Measurements from ENCODE around the gene ABCF3.
A peak's percentile ranks its signal among the peaks of the same experiment; 100 is the strongest.

ABCF3 gene

DNA sequence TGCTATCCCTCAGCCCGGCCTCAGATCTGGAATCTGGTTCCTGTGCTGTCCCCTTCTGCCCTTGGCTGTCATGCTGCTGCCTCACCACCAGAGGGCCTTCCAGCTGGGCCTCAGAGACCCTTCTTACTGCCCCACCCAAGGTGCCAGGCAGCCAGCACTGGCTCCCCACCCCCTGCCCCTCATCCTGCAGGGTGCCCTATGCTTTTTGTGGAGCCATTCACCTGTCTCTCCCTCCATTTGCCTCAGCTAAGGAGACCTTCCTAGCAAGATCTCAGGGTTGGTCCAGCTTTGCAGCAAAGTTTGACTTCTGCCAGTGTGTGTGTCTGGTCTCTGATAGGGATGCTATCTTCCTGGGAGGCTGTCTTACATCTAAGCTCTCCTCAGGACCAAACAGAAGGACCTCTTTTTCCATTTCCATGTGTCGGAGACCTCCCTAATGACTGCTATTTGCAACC is 41.5 kb downstream of the ABCF3 start:
- H3K27ac ChIP-seq = no peak overlapping the region
- no peak for TF ChIP-seq ZFX (IDR thresholded peaks at IDR 0.05)
- TF ChIP-seq, protein P1, sequence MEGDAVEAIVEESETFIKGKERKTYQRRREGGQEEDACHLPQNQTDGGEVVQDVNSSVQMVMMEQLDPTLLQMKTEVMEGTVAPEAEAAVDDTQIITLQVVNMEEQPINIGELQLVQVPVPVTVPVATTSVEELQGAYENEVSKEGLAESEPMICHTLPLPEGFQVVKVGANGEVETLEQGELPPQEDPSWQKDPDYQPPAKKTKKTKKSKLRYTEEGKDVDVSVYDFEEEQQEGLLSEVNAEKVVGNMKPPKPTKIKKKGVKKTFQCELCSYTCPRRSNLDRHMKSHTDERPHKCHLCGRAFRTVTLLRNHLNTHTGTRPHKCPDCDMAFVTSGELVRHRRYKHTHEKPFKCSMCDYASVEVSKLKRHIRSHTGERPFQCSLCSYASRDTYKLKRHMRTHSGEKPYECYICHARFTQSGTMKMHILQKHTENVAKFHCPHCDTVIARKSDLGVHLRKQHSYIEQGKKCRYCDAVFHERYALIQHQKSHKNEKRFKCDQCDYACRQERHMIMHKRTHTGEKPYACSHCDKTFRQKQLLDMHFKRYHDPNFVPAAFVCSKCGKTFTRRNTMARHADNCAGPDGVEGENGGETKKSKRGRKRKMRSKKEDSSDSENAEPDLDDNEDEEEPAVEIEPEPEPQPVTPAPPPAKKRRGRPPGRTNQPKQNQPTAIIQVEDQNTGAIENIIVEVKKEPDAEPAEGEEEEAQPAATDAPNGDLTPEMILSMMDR (conservative IDR thresholded peaks at IDR 0.05) = peak; percentile 97

- no peak overlapping the region for H3K27ac ChIP-seq
- no peak for TF ChIP-seq ZFX (IDR thresholded peaks at IDR 0.05)
- TF ChIP-seq, protein P1 (conservative IDR thresholded peaks at IDR 0.05) = no peak
Observed at GRCh38 chr3:184228376-184229137, 42.6 kb downstream of the ABCF3 start.

DNA sequence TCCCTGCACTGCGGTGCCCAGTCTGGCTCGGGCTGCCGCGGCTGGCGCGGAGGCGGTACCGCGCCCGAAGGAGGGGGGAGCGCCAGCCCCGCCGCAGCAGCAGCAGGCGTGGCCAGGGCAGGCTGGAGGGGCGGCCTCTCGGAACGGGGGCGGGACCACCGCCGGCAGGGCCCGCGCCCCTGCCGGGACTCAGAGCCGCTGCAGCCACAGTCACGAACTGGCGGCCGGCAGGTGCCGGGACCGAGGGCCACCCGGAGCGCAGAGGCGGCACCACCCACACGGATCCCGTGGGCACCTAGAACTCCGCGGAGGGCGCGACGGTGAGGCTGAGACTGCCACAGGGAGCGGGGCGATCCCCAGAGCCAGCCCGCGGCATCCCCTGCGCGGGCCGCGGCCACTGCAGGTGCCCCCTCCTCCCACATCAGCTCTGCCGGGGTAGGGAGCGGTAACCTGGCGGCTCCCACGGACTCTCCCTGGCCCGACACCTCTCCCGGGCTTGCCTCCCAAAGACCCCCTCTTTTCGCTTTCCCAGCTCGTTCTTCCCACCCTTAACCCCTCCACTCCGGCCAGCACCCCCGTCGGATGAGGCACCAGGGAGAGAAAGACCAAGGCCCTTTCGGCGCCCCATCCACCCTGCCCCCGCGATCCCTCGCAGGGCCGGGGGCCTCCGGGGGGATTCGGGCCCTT is 43.5 kb downstream of the ABCF3 start, which contains the start of gene VWA5B2:
VWA5B2 (plus strand) TSS at position 192 of the 687 bp plus-strand sequence. CDS start 944 bp downstream, outside the sequence.
- H3K27ac ChIP-seq = peak within 1 kb of the TSS; percentile 1; the same call in 1 of the 2 replicates
- no peak for TF ChIP-seq ZFX (IDR thresholded peaks at IDR 0.05)
- TF ChIP-seq, protein P1 (conservative IDR thresholded peaks at IDR 0.05) = no peak; the same call in 1 of the 2 replicates

GRCh38 chr3:184230081-184230602 is 44.1 kb downstream of the ABCF3 start:
- peak overlapping the region; percentile 1; the same call in 1 of the 2 replicates for H3K27ac ChIP-seq
- no peak for TF ChIP-seq ZFX (IDR thresholded peaks at IDR 0.05)
- TF ChIP-seq, protein P1 (conservative IDR thresholded peaks at IDR 0.05) = no peak

DNA sequence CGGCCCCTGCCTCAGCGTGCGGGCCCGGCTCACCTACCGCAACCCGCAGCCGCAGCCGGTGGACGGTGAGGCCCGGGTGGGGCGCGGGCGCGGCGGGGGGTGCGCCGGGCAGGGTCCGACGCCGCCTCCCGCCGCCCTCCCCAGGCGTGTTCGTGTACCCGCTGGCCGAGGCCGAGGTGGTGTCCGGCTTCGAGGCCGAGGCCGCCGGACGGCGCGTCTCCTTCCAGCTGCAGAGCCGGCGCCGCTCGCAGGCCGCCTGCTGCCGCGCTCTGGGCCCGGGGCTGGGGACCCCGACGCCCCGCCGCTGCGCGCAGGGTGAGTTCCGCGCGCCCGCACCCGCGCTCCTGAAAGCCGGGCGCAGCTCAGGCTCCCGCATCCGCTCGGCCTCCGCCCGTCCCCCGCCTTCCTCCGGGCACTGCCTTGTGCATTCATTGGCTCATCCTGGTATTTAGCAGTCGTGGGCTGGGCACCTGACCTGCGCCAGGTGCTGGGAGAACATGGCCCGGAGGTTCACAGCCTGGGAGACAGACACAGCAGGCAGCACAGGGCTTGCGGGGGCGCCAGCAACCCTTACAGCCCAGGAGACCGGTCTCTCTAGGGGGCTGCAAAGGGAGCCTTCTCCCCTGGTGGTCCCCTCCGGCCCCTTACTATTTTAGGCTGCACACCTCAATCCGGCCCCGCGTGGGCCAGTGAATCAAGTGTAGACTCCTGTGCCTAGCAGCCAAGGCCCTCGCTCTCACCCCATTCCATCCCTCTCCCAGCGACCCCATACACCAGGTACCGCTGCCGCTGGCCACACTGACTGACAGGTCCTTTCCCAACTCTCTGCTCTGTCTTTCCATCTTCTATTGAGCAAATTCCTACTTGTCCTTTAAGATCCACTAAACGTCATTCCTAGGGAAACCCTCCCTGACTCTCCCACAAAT is 44.9 kb downstream of the ABCF3 start:
- TF ChIP-seq, protein P1 (conservative IDR thresholded peaks at IDR 0.05) = no peak
- TF ChIP-seq ZFX (IDR thresholded peaks at IDR 0.05) = peak; percentile 51; the same call in 1 of the 2 replicates
- peak overlapping the region; percentile 1; the same call in 1 of the 2 replicates for H3K27ac ChIP-seq

DNA sequence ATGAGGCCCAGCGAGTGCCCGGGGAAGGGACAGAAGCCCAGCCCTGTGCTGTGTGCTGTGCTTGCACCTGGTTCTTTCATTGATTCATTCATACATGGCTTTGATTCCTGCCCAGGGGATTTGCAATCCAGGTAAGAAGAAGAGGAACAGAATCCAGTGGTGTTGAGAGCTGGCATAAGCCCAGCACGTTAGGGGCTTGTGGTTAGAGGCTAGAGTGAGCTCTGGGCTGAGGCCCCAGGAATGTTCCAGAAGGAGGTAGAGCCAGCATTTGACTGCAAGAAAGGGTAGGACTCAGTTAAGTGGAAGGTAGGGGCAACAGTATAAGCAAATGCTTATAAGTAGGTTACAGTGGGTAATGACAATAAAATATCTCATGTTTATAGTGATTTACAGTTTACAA is 45.7 kb downstream of the ABCF3 start:
- no peak overlapping the region for H3K27ac ChIP-seq
- TF ChIP-seq, protein P1 (conservative IDR thresholded peaks at IDR 0.05) = no peak
- TF ChIP-seq ZFX (IDR thresholded peaks at IDR 0.05) = no peak

All from C4-2B (cell line).